Transverse colon (tissue), 4 donors: Measurements from ENCODE around the gene PRKCQ. TPM values are rescaled to one million over a fixed set of nuclear protein-coding genes. Genes with fewer than 3 reads are reported as not detected.

ENCODE experiments used
- DNase-seq: peaks from one replicate; pipeline ENCODE4 v3.0.0-alpha.2; 2019
- H3K27ac ChIP-seq, 4 donors: fragments of 200-600 bp; sonication (generic); 2 replicates each; pipeline ENCODE4 v1.5.1; 2016 to 2018; ENCODE audit warnings: inconsistent platforms in 4 of 4
- H3K27me3 ChIP-seq: fragments of 200-600 bp; sonication (generic); 2 replicates; pipeline ENCODE4 v1.5.1; 2017; ENCODE audit warnings: inconsistent platforms
- H3K36me3 ChIP-seq, 4 donors: fragments of 200-600 bp; sonication (generic); 2 replicates each; pipeline ENCODE4 v1.5.1; 2017 to 2019; ENCODE audit warnings: inconsistent platforms in 4 of 4
- H3K4me1 ChIP-seq, 4 donors: fragments of 200-600 bp; sonication (generic); 2 replicates each; pipeline ENCODE4 v1.5.1; 2017 to 2020; ENCODE audit warnings: inconsistent platforms in 4 of 4
- H3K4me3 ChIP-seq, 4 donors: fragments of 200-600 bp; sonication (generic); 1 replicate in 1 of 4; 2 replicates in 3 of 4; pipeline versions ENCODE4 v1.5.1 to v1.6.1; 2017 to 2019; ENCODE audit warnings: inconsistent platforms in 4 of 4
- H3K9me3 ChIP-seq, 2 donors: fragments of 200-600 bp; sonication (generic); 2 replicates each; pipeline ENCODE4 v1.5.1; 2017 to 2019; ENCODE audit warnings: inconsistent platforms in 2 of 2
- EP300 ChIP-seq: sonication (generic); formaldehyde crosslinking; IDR thresholded peaks from one replicate; pipeline ENCODE4 v1.6.1; 2017; ENCODE audit warnings: antibody characterized with exemption, low read depth
- POLR2A ChIP-seq: fragments of 450-650 bp; IDR thresholded peaks from one replicate; pipeline ENCODE4 v1.6.1; 2016; ENCODE audit warnings: antibody characterized with exemption, mild to moderate bottlenecking, moderate library complexity
- POLR2AphosphoS5 ChIP-seq, 3 donors: sonication (generic); formaldehyde crosslinking; IDR thresholded peaks; one replicate each; pipeline ENCODE4 v1.6.1; 2016; ENCODE audit warnings: antibody characterized with exemption in 3 of 3
- WGBS, 2 donors: methylation state at CpG; one replicate each; pipeline ENCODE4 v1.1.5; 2018; ENCODE audit warnings: low coverage in 1 of 2; 5-methylcytosine and 5-hydroxymethylcytosine counted together
- in situ Hi-C, 4 donors: fragments of 200-750 bp; cut with MboI; loops; one replicate each; pipeline versions ENCODE4 v1.15.0 to v1.15.1; 2017; ENCODE audit warnings: low sequenced_read_pairs in 3 of 4, low pct_ligation_motif_present in 1 of 4, low pct_unique_long_range_greater_than_20kb in 1 of 4
- intact Hi-C: fragments of 100-400 bp; cut with DNase I; formaldehyde crosslinking; loops from one replicate; pipeline ENCODE4 v1.15.1; 2023; ENCODE audit warnings: low total_unique reads
- total RNA-seq, 4 donors: library from RNA; depleted of rRNA; stranded (reverse); fragments of >200 nt; gene quantifications; one replicate each; pipeline ENCODE4 v1.1.0, GENCODE V29; 2016
- TF ChIP-seq, protein P1 (sequence below), 5 experiments: fragments of 200-600 bp in 3 of 5; fragments of 450-650 bp in 2 of 5; sonication (generic) in 3 of 5; IDR thresholded peaks; 1 replicate in 2 of 5; 2 replicates in 3 of 5; pipeline ENCODE4 v1.5.1; 2016 to 2017; ENCODE audit warnings: antibody characterized with exemption in 5 of 5, inconsistent platforms in 3 of 5, mild to moderate bottlenecking in 2 of 5, moderate library complexity in 1 of 5

Gene PRKCQ
- total RNA-seq, 4 donors from 2014 or later = 0.60 to 2.7 (median 1.2) TPM

DNA sequence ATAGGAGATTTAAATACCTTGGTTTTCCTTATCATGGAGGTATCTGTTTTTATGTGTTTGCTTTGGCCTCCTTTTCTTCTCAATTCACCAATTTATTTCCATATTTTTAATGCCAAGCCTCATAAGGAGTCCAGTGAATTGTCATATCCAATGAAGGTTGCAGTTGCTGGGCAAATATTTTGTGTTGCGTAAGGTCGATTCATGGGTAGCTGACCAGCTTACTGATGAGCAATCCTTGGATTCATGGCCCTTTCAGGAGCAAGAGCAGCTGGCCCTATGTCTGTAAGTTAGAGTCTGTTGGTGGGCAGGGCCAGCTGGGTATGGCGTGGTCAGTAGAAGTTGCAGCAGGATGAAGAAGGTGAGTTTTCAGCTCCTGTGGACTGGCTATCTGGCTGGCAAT, 194.4 kb downstream of the PRKCQ start:
- peaks cover 0 to 10% of the 10 kb centered on the region in 2 donors for H3K9me3 ChIP-seq
- 98 to 100% methylated on average over 1 to 3 of the region's 3 CpGs for WGBS, 2 donors
- H3K4me3 ChIP-seq = no peak overlapping the region
- H3K27ac ChIP-seq = no peak overlapping the region
- no peaks in the 10 kb centered on the region for H3K36me3 ChIP-seq
- in situ Hi-C loops = loop anchor here in 2 of 4 donors (25.0 kb wide), 2 partner anchors 148 to 273 kb away; no protein-coding TSS in a partner anchor
- H3K4me1 ChIP-seq = peaks cover 4 to 20% (median 11%) of the 10 kb centered on the region in 4 donors
- H3K27me3 ChIP-seq = no peaks in the 10 kb centered on the region
- intact Hi-C loops = no loop called here
- TF ChIP-seq POLR2A = no peak
- no peak for TF ChIP-seq EP300
- no peak for TF ChIP-seq POLR2AphosphoS5 (IDR thresholded peaks at IDR 0.05)
- TF ChIP-seq, protein P1, sequence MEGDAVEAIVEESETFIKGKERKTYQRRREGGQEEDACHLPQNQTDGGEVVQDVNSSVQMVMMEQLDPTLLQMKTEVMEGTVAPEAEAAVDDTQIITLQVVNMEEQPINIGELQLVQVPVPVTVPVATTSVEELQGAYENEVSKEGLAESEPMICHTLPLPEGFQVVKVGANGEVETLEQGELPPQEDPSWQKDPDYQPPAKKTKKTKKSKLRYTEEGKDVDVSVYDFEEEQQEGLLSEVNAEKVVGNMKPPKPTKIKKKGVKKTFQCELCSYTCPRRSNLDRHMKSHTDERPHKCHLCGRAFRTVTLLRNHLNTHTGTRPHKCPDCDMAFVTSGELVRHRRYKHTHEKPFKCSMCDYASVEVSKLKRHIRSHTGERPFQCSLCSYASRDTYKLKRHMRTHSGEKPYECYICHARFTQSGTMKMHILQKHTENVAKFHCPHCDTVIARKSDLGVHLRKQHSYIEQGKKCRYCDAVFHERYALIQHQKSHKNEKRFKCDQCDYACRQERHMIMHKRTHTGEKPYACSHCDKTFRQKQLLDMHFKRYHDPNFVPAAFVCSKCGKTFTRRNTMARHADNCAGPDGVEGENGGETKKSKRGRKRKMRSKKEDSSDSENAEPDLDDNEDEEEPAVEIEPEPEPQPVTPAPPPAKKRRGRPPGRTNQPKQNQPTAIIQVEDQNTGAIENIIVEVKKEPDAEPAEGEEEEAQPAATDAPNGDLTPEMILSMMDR (IDR thresholded peaks at IDR 0.05) = no peak
- DNase-seq = no peak

DNA sequence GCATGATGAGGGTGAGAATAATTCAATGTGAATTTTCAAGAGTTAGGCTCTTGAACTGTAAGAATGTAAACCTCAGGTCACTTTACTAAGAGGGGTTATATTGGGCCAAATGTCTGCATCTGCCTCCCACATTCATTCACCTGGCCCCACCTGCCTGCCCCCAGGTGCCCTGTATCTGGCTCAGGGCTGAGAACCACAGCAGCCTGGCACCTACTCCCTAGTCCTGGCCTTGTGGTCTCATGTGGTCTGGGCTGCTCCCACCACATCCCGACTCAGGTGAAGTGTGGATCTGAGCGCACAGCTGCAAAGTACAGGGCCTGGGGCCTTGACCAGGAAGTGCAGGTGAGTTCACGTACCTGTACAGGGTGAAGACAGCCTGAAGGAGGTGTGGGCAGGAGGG, 195.2 kb downstream of the PRKCQ start:
- TF ChIP-seq POLR2A = no peak
- TF ChIP-seq, protein P1 (IDR thresholded peaks at IDR 0.05) = no peak
- no peak for TF ChIP-seq POLR2AphosphoS5 (IDR thresholded peaks at IDR 0.05)
- no peak for TF ChIP-seq EP300
- no peaks in the 10 kb centered on the region for H3K27me3 ChIP-seq
- 88% methylated on average over 3 of the region's 3 CpGs; no CpG with 5 or more reads in 1 of the 2 donors for WGBS, 2 donors
- H3K27ac ChIP-seq = no peak overlapping the region
- intact Hi-C loops (no loop called here), in situ Hi-C loops (loop anchor here in 2 of 4 donors (25.0 kb wide), 2 partner anchors 148 to 273 kb away; no protein-coding TSS in a partner anchor)
- no peaks in the 10 kb centered on the region for H3K36me3 ChIP-seq
- H3K4me3 ChIP-seq = no peak overlapping the region
- H3K4me1 ChIP-seq = peaks cover 4 to 20% (median 11%) of the 10 kb centered on the region in 4 donors
- peaks cover 6 to 7% of the 10 kb centered on the region in 2 donors for H3K9me3 ChIP-seq
- DNase-seq = no peak

DNA sequence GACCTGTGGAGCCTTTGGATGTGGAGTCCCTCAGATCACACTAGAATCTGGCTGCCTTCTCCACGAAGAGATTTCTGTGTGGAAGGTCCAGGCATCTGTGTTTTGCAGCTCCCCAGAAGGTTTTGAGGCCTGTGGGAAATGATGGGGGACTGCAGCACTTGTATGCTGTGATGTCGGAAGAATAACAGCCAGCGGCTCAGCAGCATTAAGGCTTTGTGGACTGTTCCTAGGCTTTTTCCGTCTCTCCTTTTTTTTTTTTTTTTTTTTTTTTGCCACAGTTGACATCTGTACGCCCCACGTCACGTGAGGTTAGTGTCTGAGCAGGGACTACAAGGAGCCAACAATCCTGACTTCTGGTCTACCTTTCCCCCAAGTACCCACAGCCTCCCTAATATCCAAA, 196.0 kb downstream of the PRKCQ start:
- in situ Hi-C loops (loop anchor here in 2 of 4 donors (25.0 kb wide), 2 partner anchors 147 to 272 kb away; no protein-coding TSS in a partner anchor), intact Hi-C loops (no loop called here)
- 92 to 93% methylated on average over 3 to 7 of the region's 7 CpGs for WGBS, 2 donors

DNA sequence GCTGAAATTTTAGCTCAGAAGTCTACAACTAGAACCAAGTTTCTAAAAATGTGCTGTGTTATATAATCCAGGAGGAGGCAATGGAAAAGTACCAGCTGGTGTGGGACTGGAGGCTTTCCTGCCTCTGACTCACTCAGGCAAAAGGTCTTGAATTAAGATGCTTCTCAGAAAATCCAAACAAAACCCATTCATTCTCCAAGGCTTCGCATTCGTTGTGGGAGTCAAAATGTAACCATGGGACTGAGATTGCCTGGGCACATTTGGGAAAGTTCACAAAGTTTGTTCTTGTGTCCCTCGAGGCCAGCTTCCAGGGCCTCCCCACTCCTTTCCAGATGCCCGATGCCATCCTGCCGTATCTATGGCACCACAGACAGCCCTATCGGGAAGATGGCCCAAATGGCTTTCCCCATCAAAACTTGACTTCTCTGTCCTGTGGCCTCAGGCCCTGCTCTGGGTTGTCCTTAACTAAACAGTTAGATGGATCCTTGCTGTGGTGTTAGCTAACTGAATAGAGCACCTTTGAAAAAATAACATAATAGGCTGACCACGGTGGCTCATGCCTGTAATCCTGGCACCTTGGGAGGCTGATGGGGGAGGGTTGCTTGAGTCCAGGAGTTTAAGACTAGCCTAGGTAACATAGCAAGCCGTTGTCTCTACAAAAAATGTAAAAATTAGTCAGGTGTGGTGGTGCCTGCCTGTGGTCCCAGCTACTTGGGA, 196.8 kb downstream of the PRKCQ start:
- no peak for DNase-seq
- in situ Hi-C loops = loop anchor here in 2 of 4 donors (25.0 kb wide), 2 partner anchors 146 to 271 kb away; no protein-coding TSS in a partner anchor
- intact Hi-C loops = no loop called here
- H3K4me1 ChIP-seq = peaks cover 4 to 20% (median 11%) of the 10 kb centered on the region in 4 donors
- H3K36me3 ChIP-seq = no peaks in the 10 kb centered on the region
- H3K27ac ChIP-seq = peak overlapping the region in 3 of 4 donors; percentile 38 to 62 (median 48)
- H3K4me3 ChIP-seq = no peak overlapping the region
- WGBS, 2 donors = 75 to 78% methylated on average over 5 to 8 of the region's 8 CpGs
- TF ChIP-seq POLR2A (no peak), POLR2AphosphoS5 (IDR thresholded peaks at IDR 0.05) (no peak), EP300 (no peak)
- TF ChIP-seq, protein P1 (IDR thresholded peaks at IDR 0.05) = no peak
- no peaks in the 10 kb centered on the region for H3K27me3 ChIP-seq
- peaks cover 6% of the 10 kb centered on the region in 2 donors for H3K9me3 ChIP-seq

More for the DNA sequence above, 196.0 kb downstream of the PRKCQ start:
- H3K9me3 ChIP-seq = peaks cover 6% of the 10 kb centered on the region in 2 donors
- H3K4me1 ChIP-seq = peaks cover 4 to 20% (median 11%) of the 10 kb centered on the region in 4 donors
- H3K36me3 ChIP-seq = no peaks in the 10 kb centered on the region
- no peaks in the 10 kb centered on the region for H3K27me3 ChIP-seq
- no peak for TF ChIP-seq POLR2A
- TF ChIP-seq EP300 = no peak
- no peak for TF ChIP-seq POLR2AphosphoS5 (IDR thresholded peaks at IDR 0.05)
- TF ChIP-seq, protein P1 (IDR thresholded peaks at IDR 0.05) = no peak
- DNase-seq = no peak
- no peak overlapping the region for H3K27ac ChIP-seq
- H3K4me3 ChIP-seq = no peak overlapping the region
